K562 (cell line): ENCODE measurements around the gene COPG2. TPM values are rescaled to one million over a fixed set of nuclear protein-coding genes. Genes with fewer than 3 reads are reported as not detected.

ENCODE experiments used
- ATAC-seq: fragments of 200-7000 bp; cut with Tn5 transposase; 3 replicates; pipeline ENCODE4 v1.9.1; 2020; ENCODE audit warnings: moderate library complexity
- BruUV-seq: library from RNA; stranded (reverse); fragments of 400-500 nt; replicated peaks from 2 replicates; lab custom pipeline; 2021; lab: Mats Ljungman, UMichigan
- CTCF ChIA-PET: fragments of 300-600 bp; formaldehyde crosslinking; extraction: SDS; loops from one replicate; lab custom pipeline; 2021; ENCODE audit warnings: low intra/inter-chr PET ratio; lab: Yijun Ruan, JAX
- POLR2A ChIA-PET: fragments of 300-600, 350-650 bp; sonication (Branson Sonifier 250); formaldehyde crosslinking; extraction: SDS; loops from one replicate; lab custom pipeline; 2021; ENCODE audit warnings: antibody characterized with exemption, inconsistent platforms; lab: Yijun Ruan, JAX
- DNase-seq, 4 experiments: peaks; one replicate each; pipeline versions ENCODE4 v3.0.0 to v3.0.0-alpha.2; 2011 to 2018; ENCODE audit warnings: low spot score in 3 of 4, mixed read lengths in 3 of 4; ENCODE audit errors: extremely low read depth in 1 of 4
- FAIRE-seq: peaks from 2 replicates; lab custom pipeline; 2011; peaks lifted over from hg19 to GRCh38; lab: Jason Lieb, UNC
- H2AFZ ChIP-seq: 2 replicates; pipeline ENCODE4 v1.6.0; 2011; ENCODE audit warnings: low read depth, low read length, control low read depth, inconsistent platforms
- H3K27ac ChIP-seq: fragments of 200-600 bp; 3 replicates; pipeline ENCODE4 v1.8.0; 2011; ENCODE audit warnings: low read depth, mild to moderate bottlenecking, control low read depth, inconsistent platforms, low read length, moderate library complexity, mixed read lengths; ENCODE audit errors: extremely low read depth
- H3K27me3 ChIP-seq, 2 experiments: fragments of 300-600 bp in 1 of 2; 2 replicates in 1 of 2; 3 replicates in 1 of 2; pipeline versions ENCODE4 v1.6.0 to v1.8.0; 2011; ENCODE audit warnings: inconsistent platforms in 2 of 2, low read length in 2 of 2, mild to moderate bottlenecking in 1 of 2, mixed read lengths in 1 of 2, moderate library complexity in 1 of 2; ENCODE audit not compliant: control insufficient read depth in 2 of 2, insufficient read depth in 2 of 2
- H3K36me3 ChIP-seq: fragments of 300-600 bp; 3 replicates; pipeline ENCODE4 v1.8.0; 2011; ENCODE audit warnings: mild to moderate bottlenecking, low read length, inconsistent platforms; ENCODE audit not compliant: control insufficient read depth, insufficient read depth
- H3K4me1 ChIP-seq, 2 experiments: fragments of 200-600 bp in 1 of 2; replicated peaks in 1 of 2; 2 replicates in 1 of 2; 3 replicates in 1 of 2; pipeline versions ENCODE4 v1.5.1 to v1.8.0; 2011; ENCODE audit warnings: inconsistent platforms in 2 of 2, low read length in 2 of 2, mild to moderate bottlenecking in 1 of 2, mixed read lengths in 1 of 2, moderate library complexity in 1 of 2; ENCODE audit not compliant: control insufficient read depth in 2 of 2, insufficient read depth in 2 of 2
- H3K4me2 ChIP-seq: 2 replicates; pipeline ENCODE4 v1.6.1; 2011; ENCODE audit warnings: low read length, control low read depth, inconsistent platforms, mixed read lengths; ENCODE audit not compliant: insufficient read depth
- H3K4me3 ChIP-seq: fragments of 200-600 bp; sonication (generic), shearing (Covaris generic); 2 replicates; pipeline ENCODE4 v1.5.1; 2016; ENCODE audit warnings: control low read depth, inconsistent platforms
- H3K79me2 ChIP-seq: fragments of 200-600 bp; 3 replicates; pipeline ENCODE4 v1.8.0; 2011; ENCODE audit warnings: low read length, inconsistent platforms; ENCODE audit not compliant: control insufficient read depth, insufficient read depth
- H3K9ac ChIP-seq, 2 experiments: 2 replicates each; pipeline versions ENCODE4 v1.6.0 to v1.6.1; 2011; ENCODE audit warnings: low read depth in 2 of 2, low read length in 2 of 2, control low read depth in 1 of 2, inconsistent platforms in 1 of 2, mild to moderate bottlenecking in 1 of 2, mixed read lengths in 1 of 2; ENCODE audit not compliant: insufficient read depth in 1 of 2
- H3K9me1 ChIP-seq: one replicate; pipeline ENCODE4 v1.6.0; 2011; ENCODE audit warnings: inconsistent platforms, mild to moderate bottlenecking, low read length, moderate library complexity; ENCODE audit not compliant: control insufficient read depth, insufficient read depth
- H3K9me3 ChIP-seq: replicated peaks from 2 replicates; pipeline ENCODE4 v1.5.1; 2011; ENCODE audit warnings: low read depth, low read length, inconsistent platforms; ENCODE audit not compliant: control insufficient read depth, insufficient read depth
- H4K20me1 ChIP-seq: replicated peaks from 2 replicates; pipeline ENCODE4 v1.6.1; 2011; ENCODE audit warnings: low read length, inconsistent platforms, mixed read lengths; ENCODE audit not compliant: control insufficient read depth, insufficient read depth
- CBFA2T2 ChIP-seq: fragments of 450-650 bp; conservative IDR thresholded peaks from 2 replicates; pipeline ENCODE4 v1.6.1; 2017; ENCODE audit warnings: mild to moderate bottlenecking
- CTCFL ChIP-seq: IDR thresholded peaks from 2 replicates; pipeline ENCODE4 v1.6.1; 2011; ENCODE audit warnings: borderline replicate concordance, low read depth, mild to moderate bottlenecking, moderate library complexity, low read length; ENCODE audit not compliant: insufficient read depth, poor library complexity, severe bottlenecking
- FIP1L1 ChIP-seq: fragments of 200-400 bp; formaldehyde crosslinking; IDR thresholded peaks from 2 replicates; pipeline ENCODE4 v1.6.1; 2018; ENCODE audit warnings: mild to moderate bottlenecking, low read depth, low read length; ENCODE audit not compliant: poor library complexity, severe bottlenecking
- GABPB1 ChIP-seq: sonication (generic); formaldehyde crosslinking; IDR thresholded peaks from 2 replicates; pipeline ENCODE4 v1.8.0; 2022; ENCODE audit warnings: mild to moderate bottlenecking, missing genetic modification reagents
- NR2C2 ChIP-seq, 2 experiments: fragments of 200-800 bp in 1 of 2; sonication (Bioruptor generic) in 1 of 2; sonication (generic) in 1 of 2; formaldehyde crosslinking in 1 of 2; IDR thresholded peaks; 2 replicates each; pipeline versions ENCODE4 v1.6.1 to v1.8.0; 2016 to 2022; ENCODE audit warnings: mild to moderate bottlenecking in 1 of 2, missing compliant biosample characterization in 1 of 2, missing genetic modification characterization in 1 of 2, missing genetic modification reagents in 1 of 2
- PHF20 ChIP-seq: fragments of 450-650 bp; IDR thresholded peaks from 2 replicates; pipeline ENCODE4 v1.6.1; 2018; ENCODE audit not compliant: partially characterized antibody
- SETDB1 ChIP-seq: IDR thresholded peaks from one replicate; pipeline ENCODE4 v1.6.1; 2012; ENCODE audit warnings: low read length, control low read depth, inconsistent platforms
- TAF15 ChIP-seq: fragments of 200-400 bp; formaldehyde crosslinking; IDR thresholded peaks from 2 replicates; pipeline ENCODE4 v1.6.1; 2017; ENCODE audit warnings: mild to moderate bottlenecking, low read depth, low read length, moderate library complexity
- ZFX ChIP-seq: sonication (generic); formaldehyde crosslinking; IDR thresholded peaks from 2 replicates; pipeline ENCODE4 v1.8.0; 2022; ENCODE audit warnings: mild to moderate bottlenecking, missing genetic modification reagents, moderate library complexity
- ZNF778 ChIP-seq: fragments of 450-650 bp; formaldehyde crosslinking; IDR thresholded peaks from 2 replicates; pipeline ENCODE4 v1.4.0; 2020; ENCODE audit warnings: mild to moderate bottlenecking, moderate library complexity
- WGBS: fragments of 100-300 bp; shearing (Covaris generic); methylation state at CpG from one replicate; pipeline ENCODE4 v1.1.6; 2016; ENCODE audit warnings: low coverage, mixed read lengths; ENCODE audit not compliant: insufficient coverage; ENCODE audit errors: missing lambda C conversion rate; 5-methylcytosine and 5-hydroxymethylcytosine counted together
- in situ Hi-C: fragments of 300-500 bp; cut with MboI; formaldehyde crosslinking; loops from 4 replicates; pipeline ENCODE4 v1.15.0; 2018; ENCODE audit warnings: inconsistent platforms, mixed read lengths
- intact Hi-C: fragments of 100-400 bp; cut with micrococcal nuclease; formaldehyde crosslinking; loops from 2 replicates; pipeline ENCODE4 v1.14.2; 2022
- polyA plus RNA-seq, 8 experiments: library from polyadenylated mRNA; depleted of rRNA in 4 of 8; stranded (reverse) in 5 of 8; unstranded in 3 of 8; fragments of >200 nt; fragmentation: Nextera tagmentation in 2 of 8; fragmentation: Illumina TruSeq in 1 of 8; extraction: Ambion mirVana in 2 of 8; extraction: Trizol in 1 of 8; gene quantifications; 2 replicates each; pipeline versions ENCODE4 v1.2.1 to v1.2.3, GENCODE V29; 2011 to 2014; ENCODE audit warnings: inconsistent platforms in 1 of 8, missing spikeins in 1 of 8
- total RNA-seq, 7 experiments: library from RNA; depleted of rRNA in 6 of 7; stranded (reverse); fragments of >200 nt in 6 of 7; fragmentation: Illumina TruSeq in 2 of 7; extraction: Trizol in 2 of 7; gene quantifications; 2 replicates each; pipeline versions ENCODE4 v1.2.1 to v1.2.3, GENCODE V29; 2011 to 2021; ENCODE audit warnings: low replicate concordance in 1 of 7
- TF ChIP-seq, protein P1 (sequence below): sonication (generic); formaldehyde crosslinking; IDR thresholded peaks from 2 replicates; pipeline ENCODE4 v1.8.0; 2022; ENCODE audit warnings: missing genetic modification reagents, mild to moderate bottlenecking, moderate library complexity, borderline replicate concordance
- TF ChIP-seq, protein P2 (sequence below): fragments of 200-800 bp; sonication (Bioruptor generic); IDR thresholded peaks from 2 replicates; pipeline ENCODE4 v1.6.1; 2016; ENCODE audit warnings: missing genetic modification characterization, missing compliant biosample characterization

The COPG2 gene
- total and polyA plus RNA-seq, 9 of the 15 experiments (the other 6 are each of a cell fraction or from before 2014, with no cell fraction given), result 6.6 to 104 (median 32.5) TPM

GRCh38 chr7:130513447-130513846 is 155.1 kb downstream of the COPG2 start:
- intact Hi-C loops, result no loop called here
- Histone ChIP-seq H3K27me3 (no peaks in the 10 kb centered on the region), H3K4me1 (no peaks in the 10 kb centered on the region), H3K79me2 (no peaks in the 10 kb centered on the region), H2AFZ (no peak overlapping the region), H3K9ac (no peak overlapping the region), H3K9me3 (no peaks in the 10 kb centered on the region), H3K9me1 (no peaks in the 10 kb centered on the region), H4K20me1 (no peaks in the 10 kb centered on the region), H3K27ac (no peak overlapping the region), H3K36me3 (peaks cover 4% of the 10 kb centered on the region; the same call in 2 of the 3 replicates), H3K4me2 (no peak overlapping the region), H3K4me3 (no peak overlapping the region)
- no TSS peak for BruUV-seq
- ChIA-PET POLR2A (interaction anchor here (1.0 kb wide), 1 partner anchor 9 kb away, joined by 6 read pairs; no protein-coding TSS in a partner anchor), CTCF (no interaction called here)
- ATAC-seq (no peak), DNase-seq (no peak), FAIRE-seq (no peak)
- in situ Hi-C loops, result no loop called here
- WGBS, result 75% methylated on average over 1 of the region's 1 CpG
- TF ChIP-seq ZNF778 (CRISPR knock-in tag), result no peak
- no peak for TF ChIP-seq NR2C2 (CRISPR knock-in tag; IDR thresholded peaks at IDR 0.05)
- no peak for TF ChIP-seq NR2C2 (tag; IDR thresholded peaks at IDR 0.05)
- TF ChIP-seq, protein P1, sequence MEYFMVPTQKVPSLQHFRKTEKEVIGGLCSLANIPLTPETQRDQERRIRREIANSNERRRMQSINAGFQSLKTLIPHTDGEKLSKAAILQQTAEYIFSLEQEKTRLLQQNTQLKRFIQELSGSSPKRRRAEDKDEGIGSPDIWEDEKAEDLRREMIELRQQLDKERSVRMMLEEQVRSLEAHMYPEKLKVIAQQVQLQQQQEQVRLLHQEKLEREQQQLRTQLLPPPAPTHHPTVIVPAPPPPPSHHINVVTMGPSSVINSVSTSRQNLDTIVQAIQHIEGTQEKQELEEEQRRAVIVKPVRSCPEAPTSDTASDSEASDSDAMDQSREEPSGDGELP (CRISPR knock-in tag), result no peak
- no peak for TF ChIP-seq FIP1L1
- TF ChIP-seq TAF15, result no peak
- no peak for TF ChIP-seq CTCFL
- TF ChIP-seq CBFA2T2, result no peak
- TF ChIP-seq GABPB1 (CRISPR knock-in tag), result no peak
- TF ChIP-seq ZFX, result no peak
- TF ChIP-seq SETDB1, result no peak
- TF ChIP-seq PHF20, result no peak
- TF ChIP-seq, protein P2, sequence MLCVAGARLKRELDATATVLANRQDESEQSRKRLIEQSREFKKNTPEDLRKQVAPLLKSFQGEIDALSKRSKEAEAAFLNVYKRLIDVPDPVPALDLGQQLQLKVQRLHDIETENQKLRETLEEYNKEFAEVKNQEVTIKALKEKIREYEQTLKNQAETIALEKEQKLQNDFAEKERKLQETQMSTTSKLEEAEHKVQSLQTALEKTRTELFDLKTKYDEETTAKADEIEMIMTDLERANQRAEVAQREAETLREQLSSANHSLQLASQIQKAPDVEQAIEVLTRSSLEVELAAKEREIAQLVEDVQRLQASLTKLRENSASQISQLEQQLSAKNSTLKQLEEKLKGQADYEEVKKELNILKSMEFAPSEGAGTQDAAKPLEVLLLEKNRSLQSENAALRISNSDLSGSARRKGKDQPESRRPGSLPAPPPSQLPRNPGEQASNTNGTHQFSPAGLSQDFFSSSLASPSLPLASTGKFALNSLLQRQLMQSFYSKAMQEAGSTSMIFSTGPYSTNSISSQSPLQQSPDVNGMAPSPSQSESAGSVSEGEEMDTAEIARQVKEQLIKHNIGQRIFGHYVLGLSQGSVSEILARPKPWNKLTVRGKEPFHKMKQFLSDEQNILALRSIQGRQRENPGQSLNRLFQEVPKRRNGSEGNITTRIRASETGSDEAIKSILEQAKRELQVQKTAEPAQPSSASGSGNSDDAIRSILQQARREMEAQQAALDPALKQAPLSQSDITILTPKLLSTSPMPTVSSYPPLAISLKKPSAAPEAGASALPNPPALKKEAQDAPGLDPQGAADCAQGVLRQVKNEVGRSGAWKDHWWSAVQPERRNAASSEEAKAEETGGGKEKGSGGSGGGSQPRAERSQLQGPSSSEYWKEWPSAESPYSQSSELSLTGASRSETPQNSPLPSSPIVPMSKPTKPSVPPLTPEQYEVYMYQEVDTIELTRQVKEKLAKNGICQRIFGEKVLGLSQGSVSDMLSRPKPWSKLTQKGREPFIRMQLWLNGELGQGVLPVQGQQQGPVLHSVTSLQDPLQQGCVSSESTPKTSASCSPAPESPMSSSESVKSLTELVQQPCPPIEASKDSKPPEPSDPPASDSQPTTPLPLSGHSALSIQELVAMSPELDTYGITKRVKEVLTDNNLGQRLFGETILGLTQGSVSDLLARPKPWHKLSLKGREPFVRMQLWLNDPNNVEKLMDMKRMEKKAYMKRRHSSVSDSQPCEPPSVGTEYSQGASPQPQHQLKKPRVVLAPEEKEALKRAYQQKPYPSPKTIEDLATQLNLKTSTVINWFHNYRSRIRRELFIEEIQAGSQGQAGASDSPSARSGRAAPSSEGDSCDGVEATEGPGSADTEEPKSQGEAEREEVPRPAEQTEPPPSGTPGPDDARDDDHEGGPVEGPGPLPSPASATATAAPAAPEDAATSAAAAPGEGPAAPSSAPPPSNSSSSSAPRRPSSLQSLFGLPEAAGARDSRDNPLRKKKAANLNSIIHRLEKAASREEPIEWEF (CRISPR knock-in tag), result no peak
